Kidney (tissue), 14 donors: Measurements from ENCODE around the gene OR10Z1. TPM values are rescaled to one million over a fixed set of nuclear protein-coding genes. Genes with fewer than 3 reads are reported as not detected.

Experiments used
- DNase-seq, 5 donors: peaks; one replicate each; pipeline ENCODE4 v3.0.0-alpha.2; 2013 to 2020
- FAIRE-seq: peaks from 2 replicates; lab custom pipeline; 2012; peaks lifted over from hg19 to GRCh38; lab: Jason Lieb, UNC
- H3K27ac ChIP-seq, 2 donors: one replicate each; pipeline ENCODE4 v1.7.0; 2013; ENCODE audit warnings: low read depth in 2 of 2, low read length in 2 of 2, inconsistent platforms in 1 of 2
- H3K27me3 ChIP-seq: one replicate; pipeline ENCODE4 v1.7.1; 2013; ENCODE audit warnings: low read length, inconsistent platforms; ENCODE audit not compliant: control insufficient read depth, insufficient read depth
- H3K36me3 ChIP-seq, 3 donors: one replicate each; pipeline versions ENCODE4 v1.7.0 to v1.7.1; 2013; ENCODE audit warnings: low read length in 3 of 3, control low read depth in 1 of 3, inconsistent platforms in 1 of 3; ENCODE audit not compliant: insufficient read depth in 3 of 3, control insufficient read depth in 2 of 3
- H3K4me1 ChIP-seq, 3 donors: one replicate each; pipeline versions ENCODE4 v1.7.0 to v1.7.1; 2013; ENCODE audit warnings: low read length in 3 of 3, inconsistent platforms in 1 of 3, low read depth in 1 of 3; ENCODE audit not compliant: control insufficient read depth in 2 of 3, insufficient read depth in 2 of 3
- H3K4me3 ChIP-seq, 3 donors: one replicate each; pipeline versions ENCODE4 v1.7.0 to v1.8.1; 2013; ENCODE audit warnings: low read length in 3 of 3, control low read depth in 1 of 3, inconsistent platforms in 1 of 3
- H3K9ac ChIP-seq, 3 donors: one replicate each; pipeline versions ENCODE4 v1.7.0 to v1.7.1; 2013; ENCODE audit warnings: low read length in 3 of 3, control low read depth in 1 of 3, inconsistent platforms in 1 of 3
- H3K9me3 ChIP-seq, 3 donors: one replicate each; pipeline versions ENCODE4 v1.7.0 to v1.7.1; 2013; ENCODE audit warnings: low read length in 3 of 3, control low read depth in 1 of 3, inconsistent platforms in 1 of 3; ENCODE audit not compliant: control insufficient read depth in 2 of 3, insufficient read depth in 1 of 3
- intact Hi-C: fragments of 100-400 bp; cut with DNase I; formaldehyde crosslinking; loops from one replicate; pipeline ENCODE4 v1.11.1; 2022
- polyA plus RNA-seq: library from polyadenylated mRNA; stranded (reverse); fragments of 350-450 nt; fragmentation: Illumina TruSeq; extraction: RNeasy Lipid Tissue Mini Kit (QIAGEN cat#74804); gene quantifications from one replicate; pipeline ENCODE4 v1.2.3, GENCODE V29; 2014; ENCODE audit warnings: low read depth, low replicate concordance; ENCODE audit not compliant: insufficient read depth
- total RNA-seq: library from RNA; stranded (reverse); fragmentation: NEBNext Ultra II Directional; extraction: Animal tissue kit (Norgen Biotek cat#: 25700); gene quantifications from one replicate; pipeline ENCODE4 v1.2.1, GENCODE V29; 2021
- TF ChIP-seq, protein P1 (sequence below): IDR thresholded peaks from 3 replicates; pipeline ENCODE4 v1.5.1; 2012; ENCODE audit warnings: mild to moderate bottlenecking, moderate library complexity, borderline replicate concordance; ENCODE audit not compliant: insufficient read depth; ENCODE audit errors: extremely low read depth
- donor health status: control.
- donor health status: control.
- donor health status: control.
- donor health status: control.
- donor health status: control.
- donor health status: DM: yes; HTN: yes; CAD: no.
- donor health status: Normal renal cell carcinoma (clear cell type).

Gene OR10Z1
- total and polyA plus RNA-seq, 2 donors from 2014 or later = not detected

DNA sequence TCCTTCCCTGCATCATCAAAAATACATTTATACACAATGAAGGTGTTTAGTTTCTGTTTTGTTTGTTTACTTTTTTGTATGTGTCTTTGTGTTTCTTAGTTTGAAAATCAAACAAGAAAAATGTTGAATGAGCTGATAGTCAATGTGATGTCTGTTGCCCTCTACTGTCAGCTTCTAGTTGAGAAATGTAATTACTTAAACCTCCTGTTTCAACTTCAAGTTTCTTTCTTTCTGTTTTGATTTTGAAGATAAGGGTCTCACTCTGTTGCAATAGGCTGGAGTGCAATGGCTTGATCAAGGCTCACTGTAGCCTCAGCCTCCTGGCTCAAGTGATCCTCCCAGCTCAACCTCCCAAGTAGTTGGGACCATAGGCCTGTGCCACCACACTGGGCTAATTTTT is 44.0 kb downstream of the OR10Z1 start:
- TF ChIP-seq, protein P1, sequence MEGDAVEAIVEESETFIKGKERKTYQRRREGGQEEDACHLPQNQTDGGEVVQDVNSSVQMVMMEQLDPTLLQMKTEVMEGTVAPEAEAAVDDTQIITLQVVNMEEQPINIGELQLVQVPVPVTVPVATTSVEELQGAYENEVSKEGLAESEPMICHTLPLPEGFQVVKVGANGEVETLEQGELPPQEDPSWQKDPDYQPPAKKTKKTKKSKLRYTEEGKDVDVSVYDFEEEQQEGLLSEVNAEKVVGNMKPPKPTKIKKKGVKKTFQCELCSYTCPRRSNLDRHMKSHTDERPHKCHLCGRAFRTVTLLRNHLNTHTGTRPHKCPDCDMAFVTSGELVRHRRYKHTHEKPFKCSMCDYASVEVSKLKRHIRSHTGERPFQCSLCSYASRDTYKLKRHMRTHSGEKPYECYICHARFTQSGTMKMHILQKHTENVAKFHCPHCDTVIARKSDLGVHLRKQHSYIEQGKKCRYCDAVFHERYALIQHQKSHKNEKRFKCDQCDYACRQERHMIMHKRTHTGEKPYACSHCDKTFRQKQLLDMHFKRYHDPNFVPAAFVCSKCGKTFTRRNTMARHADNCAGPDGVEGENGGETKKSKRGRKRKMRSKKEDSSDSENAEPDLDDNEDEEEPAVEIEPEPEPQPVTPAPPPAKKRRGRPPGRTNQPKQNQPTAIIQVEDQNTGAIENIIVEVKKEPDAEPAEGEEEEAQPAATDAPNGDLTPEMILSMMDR = no peak
- DNase-seq (no peak), FAIRE-seq (no peak)
- H3K4me1 ChIP-seq = no peaks in the 10 kb centered on the region
- H3K36me3 ChIP-seq = no peaks in the 10 kb centered on the region
- H3K27ac ChIP-seq = no peak overlapping the region
- intact Hi-C loops = no loop called here
- no peaks in the 10 kb centered on the region for H3K9me3 ChIP-seq
- H3K9ac ChIP-seq = no peak overlapping the region
- H3K4me3 ChIP-seq = no peak overlapping the region
- H3K27me3 ChIP-seq = no peaks in the 10 kb centered on the region

DNA sequence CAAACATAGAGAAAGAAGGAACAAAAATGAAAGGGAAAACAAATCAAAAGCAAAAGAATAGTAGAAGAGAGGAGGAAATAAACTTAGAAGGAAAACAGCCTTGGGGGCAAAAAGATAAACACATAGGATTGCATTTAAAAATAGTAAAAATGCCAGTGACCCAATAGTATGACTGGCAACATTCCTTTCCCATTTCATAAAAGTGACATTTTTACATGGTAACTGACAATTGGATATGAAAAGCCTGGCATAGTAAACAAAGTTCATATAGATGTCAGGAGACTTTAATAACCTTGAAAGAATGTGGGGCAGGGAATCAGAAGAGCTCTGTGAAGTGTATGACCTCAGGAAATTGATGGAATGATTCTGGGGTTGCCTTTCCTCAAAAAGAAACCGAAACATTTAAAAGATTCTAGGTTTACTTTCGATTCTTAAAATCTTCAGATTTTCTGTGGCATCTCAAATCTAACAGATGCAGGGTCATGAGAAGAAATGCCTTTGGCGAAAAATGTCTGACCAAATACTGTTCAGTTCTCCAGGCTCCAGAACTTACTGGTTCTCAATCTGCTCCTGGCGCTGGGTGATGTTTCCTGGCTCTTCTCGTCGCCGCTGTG is 47.8 kb downstream of the OR10Z1 start:
- no peak for DNase-seq
- TF ChIP-seq, protein P1 = no peak
- H3K9ac ChIP-seq = no peak overlapping the region
- H3K4me3 ChIP-seq = no peak overlapping the region
- no peaks in the 10 kb centered on the region for H3K27me3 ChIP-seq
- no peak for FAIRE-seq
- no peaks in the 10 kb centered on the region for H3K4me1 ChIP-seq
- no peaks in the 10 kb centered on the region for H3K36me3 ChIP-seq
- no peaks in the 10 kb centered on the region for H3K9me3 ChIP-seq
- H3K27ac ChIP-seq = no peak overlapping the region
- intact Hi-C loops = no loop called here

DNA sequence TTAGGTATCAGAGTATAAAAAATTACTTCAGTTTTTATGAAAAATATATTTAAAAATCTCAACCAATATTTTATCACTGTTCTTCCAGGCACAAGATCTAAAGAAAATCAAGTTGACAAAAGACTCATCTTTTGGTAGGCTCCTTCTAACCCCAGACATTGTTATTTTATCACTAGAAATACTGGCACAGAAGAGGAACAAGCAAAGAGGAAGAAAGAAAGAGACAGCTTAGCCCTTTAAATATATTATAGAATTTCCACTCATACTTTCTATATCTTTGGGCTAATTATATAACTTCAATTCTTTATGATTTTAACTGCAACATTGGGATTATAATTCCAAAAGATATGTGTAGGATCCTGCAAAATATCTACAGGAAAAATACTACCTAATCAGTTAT is 49.0 kb downstream of the OR10Z1 start:
- H3K9me3 ChIP-seq = no peaks in the 10 kb centered on the region
- H3K27ac ChIP-seq = no peak overlapping the region
- FAIRE-seq = no peak
- no peaks in the 10 kb centered on the region for H3K27me3 ChIP-seq
- no peak for DNase-seq
- H3K4me1 ChIP-seq = no peaks in the 10 kb centered on the region
- intact Hi-C loops = no loop called here
- TF ChIP-seq, protein P1 = no peak
- no peaks in the 10 kb centered on the region for H3K36me3 ChIP-seq
- no peak overlapping the region for H3K9ac ChIP-seq
- no peak overlapping the region for H3K4me3 ChIP-seq

DNA sequence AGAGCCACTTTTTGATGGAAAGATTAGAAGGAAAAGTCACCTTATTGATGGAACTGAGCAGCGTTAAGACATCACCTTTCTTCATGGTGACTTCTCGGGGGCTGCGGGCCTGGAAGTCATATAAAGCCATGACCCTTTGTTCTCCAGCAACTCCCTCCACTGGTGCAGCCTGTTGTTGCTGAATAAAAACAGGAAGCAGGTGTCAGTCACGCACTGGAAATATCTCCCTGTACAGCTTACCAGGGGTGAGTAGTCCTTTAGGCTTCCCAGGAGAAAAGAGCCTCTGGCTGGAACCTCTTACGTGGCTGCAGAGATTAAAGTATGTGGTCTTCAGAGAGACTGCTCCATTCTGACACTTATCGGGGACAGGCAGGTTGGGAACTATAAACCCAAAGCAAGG is 49.5 kb downstream of the OR10Z1 start:
- H3K9ac ChIP-seq = no peak overlapping the region
- H3K9me3 ChIP-seq = no peaks in the 10 kb centered on the region
- H3K4me3 ChIP-seq = no peak overlapping the region
- intact Hi-C loops = no loop called here
- no peaks in the 10 kb centered on the region for H3K27me3 ChIP-seq
- H3K36me3 ChIP-seq = no peaks in the 10 kb centered on the region
- peak in 1 of 5 donors; percentile 2 for DNase-seq
- TF ChIP-seq, protein P1 = no peak
- no peak overlapping the region for H3K27ac ChIP-seq
- no peak for FAIRE-seq
- no peaks in the 10 kb centered on the region for H3K4me1 ChIP-seq
